NCI-H2227 (cell line): ENCODE results near the gene PIK3CB.

ENCODE experiments used
- DNase-seq: peaks from one replicate; lab custom pipeline; 2025; ENCODE audit not compliant: unreplicated experiment; lab: John Stamatoyannopoulos, UW

The PIK3CB gene

DNA sequence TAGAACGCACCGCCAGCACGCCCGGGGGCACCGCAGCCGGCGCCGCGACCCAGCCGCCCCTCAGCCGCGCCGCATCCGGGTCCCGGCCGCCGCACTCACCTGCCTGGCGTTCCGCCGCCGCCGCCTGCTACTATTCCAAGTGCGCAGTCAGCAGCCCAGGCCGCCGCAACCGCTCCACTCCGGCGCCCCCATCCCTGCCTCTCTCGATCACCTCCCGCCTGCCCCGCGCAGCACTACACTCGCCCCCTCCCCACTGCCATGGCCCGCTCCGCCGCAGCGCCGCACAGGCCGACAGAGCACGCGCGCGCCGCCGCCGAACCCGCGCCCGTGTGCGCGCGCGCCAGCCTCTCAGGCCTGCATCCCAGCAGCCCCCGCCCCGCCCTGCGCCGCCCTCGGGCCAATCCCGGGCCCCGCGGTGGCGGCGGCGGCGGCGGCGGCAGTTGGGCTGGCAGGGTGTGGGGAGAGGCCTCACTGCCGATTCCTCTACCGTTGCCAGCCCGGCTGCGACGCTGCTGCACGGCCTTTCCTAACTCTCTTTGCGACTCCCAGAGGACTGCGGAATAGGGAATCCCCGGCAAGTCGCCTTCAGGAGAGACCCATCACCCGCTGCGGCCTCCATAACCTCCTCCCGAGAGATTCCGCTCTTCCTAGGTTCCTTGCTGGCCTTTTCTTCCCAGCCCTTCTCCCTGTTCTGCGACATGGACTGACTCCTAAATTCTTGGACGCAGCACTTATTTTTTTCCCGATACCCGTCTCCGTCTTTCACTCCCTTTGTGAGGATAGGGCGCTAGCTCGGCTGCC is at the start of gene PIK3CB:
PIK3CB (minus strand) TSS at position 333 of the 801 bp plus-strand sequence. CDS start 75,585 bp downstream, outside the sequence.
- DNase-seq = peak; percentile 91

- no peak for DNase-seq
Observed at GRCh38 chr3:138881233-138881632, 46.5 kb upstream of the PIK3CB start.

GRCh38 chr3:138879541-138880380 is 45.0 kb upstream of the PIK3CB start:
- DNase-seq = no peak

DNA sequence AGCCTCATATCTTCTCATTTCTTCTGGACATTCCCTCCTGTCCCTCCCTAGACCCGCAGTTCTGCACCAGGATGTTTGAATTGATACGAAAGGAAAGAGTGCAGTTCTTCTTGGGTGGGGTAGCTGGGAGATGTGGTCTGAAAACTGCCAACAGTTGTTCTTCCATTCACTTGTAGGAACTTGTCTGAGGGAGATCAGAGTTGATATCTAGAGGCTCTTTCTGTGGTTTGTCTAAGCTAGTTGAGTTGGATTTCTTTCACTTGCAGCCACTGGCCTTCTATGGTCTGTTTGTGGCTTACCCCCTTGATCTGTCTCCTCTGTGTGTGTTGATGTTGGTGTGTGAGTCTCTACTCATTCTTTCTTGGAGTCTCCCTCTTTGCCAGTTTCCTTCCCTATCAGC is 42.5 kb upstream of the PIK3CB start:
- no peak for DNase-seq

GRCh38 chr3:138875754-138876664 is 41.3 kb upstream of the PIK3CB start:
- DNase-seq = no peak

DNA sequence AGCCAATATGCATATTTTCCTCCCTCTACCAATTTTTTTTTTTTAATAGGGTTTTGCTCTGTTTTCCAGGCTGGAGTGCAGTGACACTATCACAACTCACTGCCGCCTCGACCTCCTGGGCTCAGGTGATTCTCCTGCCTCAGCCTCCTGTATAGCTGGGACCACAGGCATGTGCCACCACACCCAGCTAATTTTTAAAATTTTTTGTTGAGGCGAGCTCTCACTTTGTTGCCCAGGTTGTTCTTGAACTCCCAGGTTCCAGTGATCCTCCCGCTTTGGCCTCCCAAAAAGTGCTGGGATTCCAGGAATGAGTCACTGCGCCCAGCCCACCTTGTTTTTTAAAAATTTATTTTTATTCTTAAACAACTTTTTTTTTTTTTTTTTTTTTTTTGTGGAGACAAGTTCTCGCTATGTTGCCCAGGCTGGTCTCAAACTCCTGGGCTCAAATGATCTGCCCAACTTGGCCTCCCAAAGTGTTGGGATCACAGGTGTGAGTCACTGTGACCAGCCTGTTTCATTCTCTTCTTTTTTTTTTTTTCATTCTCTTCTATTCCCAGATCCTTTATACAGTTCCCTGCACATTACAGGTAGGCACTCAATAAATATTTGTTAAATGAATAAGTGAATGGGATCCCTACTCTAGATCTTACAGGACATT is 40.5 kb upstream of the PIK3CB start:
- no peak for DNase-seq

- no peak for DNase-seq
Observed at GRCh38 chr3:138873471-138874278, 38.9 kb upstream of the PIK3CB start.

- DNase-seq = no peak
Observed at GRCh38 chr3:138872632-138873031, 37.9 kb upstream of the PIK3CB start.

GRCh38 chr3:138867996-138868395 is 33.3 kb upstream of the PIK3CB start:
- no peak for DNase-seq

DNA sequence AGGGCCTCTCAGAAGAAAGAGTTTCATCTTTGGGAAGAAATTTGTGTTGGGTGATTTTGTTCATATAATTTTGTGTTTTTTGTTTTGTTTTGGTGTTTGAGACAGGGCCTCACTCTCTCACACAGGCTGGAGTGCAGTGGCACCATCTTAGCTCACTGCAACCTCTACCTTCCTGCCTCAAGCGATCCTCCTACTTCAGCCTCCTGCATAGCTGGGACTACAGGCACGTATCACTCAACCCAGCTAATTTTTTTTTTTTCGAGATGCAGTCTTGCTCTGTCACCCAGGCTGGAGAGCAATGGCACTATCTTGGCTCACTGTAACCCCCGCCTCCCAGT is 29.0 kb upstream of the PIK3CB start:
- no peak for DNase-seq

DNA sequence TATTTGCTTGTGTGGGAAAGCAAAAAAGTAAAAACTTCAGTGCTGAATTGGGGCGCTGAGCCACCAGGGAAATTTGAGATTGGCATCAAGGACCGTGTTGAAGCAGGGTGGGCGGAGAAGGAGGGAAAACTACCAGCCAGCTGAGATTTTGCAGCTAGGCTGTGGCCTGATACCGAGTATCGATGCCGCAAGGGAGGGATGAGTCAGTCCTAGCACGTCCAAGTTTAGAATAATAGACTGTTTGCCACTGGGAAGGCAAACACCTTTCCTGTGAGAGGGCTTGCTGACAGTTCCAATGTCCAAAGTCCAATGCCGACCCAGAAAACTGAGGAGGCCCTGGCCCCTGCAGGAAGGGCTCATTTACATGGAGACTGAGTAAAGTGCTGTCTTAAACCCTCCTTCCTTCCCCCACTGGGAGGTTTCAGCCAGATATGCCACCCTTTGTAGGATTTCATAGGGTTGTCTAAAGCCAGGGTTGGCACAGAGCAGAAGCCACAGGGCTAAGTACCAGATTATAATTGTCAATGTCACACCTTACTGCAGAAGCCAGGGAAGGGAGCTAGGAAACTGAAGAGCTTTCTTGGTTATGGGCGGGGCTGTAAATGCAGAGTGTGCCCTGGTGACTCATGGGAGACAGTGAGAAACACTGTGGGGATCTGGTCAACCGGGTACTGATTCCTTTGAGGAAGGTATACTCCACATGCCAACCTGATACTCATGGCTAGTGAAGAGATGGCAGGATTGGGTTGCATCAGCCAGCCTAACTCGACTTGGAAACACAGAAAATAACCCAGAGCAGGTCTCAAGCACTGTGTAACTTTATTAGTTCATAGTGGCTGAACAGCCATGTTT is 28.4 kb upstream of the PIK3CB start:
- peak; percentile 19 for DNase-seq

- DNase-seq = no peak
Observed at GRCh38 chr3:138862531-138862923, 27.8 kb upstream of the PIK3CB start.

DNA sequence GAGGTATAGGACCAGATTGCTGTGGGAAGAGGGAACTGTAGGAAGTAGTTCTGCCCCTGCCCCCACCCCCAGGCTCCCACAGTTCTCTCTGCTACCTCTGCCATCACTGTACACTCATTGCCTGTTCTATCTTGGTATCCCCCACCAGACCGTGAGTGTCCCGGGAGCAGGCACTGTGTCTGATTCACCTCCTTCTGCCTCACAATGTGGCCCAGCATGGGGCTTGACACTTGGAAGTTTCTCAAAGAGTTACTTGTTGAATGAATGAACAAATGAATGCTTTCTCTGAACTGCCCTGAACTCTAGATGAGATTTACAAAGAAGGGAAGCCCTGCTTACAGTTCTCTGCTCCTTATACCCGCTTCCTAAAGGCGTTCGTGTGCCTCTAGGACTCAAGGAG is 27.1 kb upstream of the PIK3CB start:
- no peak for DNase-seq

DNA sequence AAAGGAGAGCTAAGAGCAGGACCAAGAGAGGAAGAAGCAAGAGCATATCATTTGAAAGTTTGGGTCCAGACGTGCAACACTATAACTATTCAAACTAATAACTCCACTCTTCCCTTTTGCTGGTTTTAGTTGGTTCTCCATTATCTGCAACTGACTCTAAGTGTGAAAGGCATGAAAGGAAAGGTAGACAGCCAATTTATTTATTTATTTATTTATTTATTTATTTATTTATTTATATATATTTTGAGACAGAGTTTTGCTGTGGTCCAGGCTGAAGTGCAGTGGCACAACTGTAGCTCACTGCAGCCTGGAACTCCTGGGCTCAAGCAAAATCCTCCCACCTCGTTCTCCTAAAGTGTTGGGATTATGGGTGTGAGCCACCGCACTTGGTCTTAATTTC is 22.1 kb upstream of the PIK3CB start:
- no peak for DNase-seq

DNA sequence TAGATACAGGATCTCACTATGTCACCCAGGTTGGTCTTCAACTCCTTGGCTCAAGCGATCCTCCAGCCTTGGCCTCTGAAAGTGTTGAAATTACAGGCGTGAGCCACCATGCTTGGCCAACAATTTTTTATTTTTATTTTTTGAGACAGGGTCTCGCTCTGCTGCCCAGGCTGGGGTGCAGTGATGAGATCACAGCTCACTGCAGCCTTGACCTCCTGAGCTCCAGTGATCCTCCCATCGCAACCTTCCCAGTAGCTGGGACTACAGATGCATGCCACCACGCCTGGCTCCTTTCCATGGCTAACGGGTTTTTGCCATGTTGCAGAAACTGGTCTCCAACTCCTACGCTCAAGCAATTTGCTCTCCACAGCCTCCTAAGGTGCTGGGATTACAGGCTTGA is 20.2 kb upstream of the PIK3CB start:
- DNase-seq = no peak

GRCh38 chr3:138854204-138854603 is 19.5 kb upstream of the PIK3CB start:
- no peak for DNase-seq

DNA sequence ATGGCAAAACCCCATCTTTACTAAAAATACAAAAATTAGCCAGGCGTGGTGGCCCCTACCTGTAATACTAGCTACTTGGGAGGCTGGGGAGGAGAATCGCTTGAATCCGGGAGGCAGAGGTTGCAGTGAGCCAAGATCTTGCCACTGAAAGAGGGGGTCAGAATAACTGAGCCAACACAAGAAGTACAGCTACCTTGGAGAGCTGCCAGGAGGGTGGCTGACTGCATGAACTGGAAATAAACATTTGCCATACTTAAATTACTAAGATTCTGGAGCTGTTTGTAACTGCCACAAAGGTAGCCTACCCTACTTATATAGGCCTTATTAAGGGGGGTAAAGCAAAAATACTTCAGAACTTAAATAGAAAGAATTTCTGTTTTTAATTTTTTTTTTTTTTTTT is 15.4 kb upstream of the PIK3CB start:
- DNase-seq = no peak

DNA sequence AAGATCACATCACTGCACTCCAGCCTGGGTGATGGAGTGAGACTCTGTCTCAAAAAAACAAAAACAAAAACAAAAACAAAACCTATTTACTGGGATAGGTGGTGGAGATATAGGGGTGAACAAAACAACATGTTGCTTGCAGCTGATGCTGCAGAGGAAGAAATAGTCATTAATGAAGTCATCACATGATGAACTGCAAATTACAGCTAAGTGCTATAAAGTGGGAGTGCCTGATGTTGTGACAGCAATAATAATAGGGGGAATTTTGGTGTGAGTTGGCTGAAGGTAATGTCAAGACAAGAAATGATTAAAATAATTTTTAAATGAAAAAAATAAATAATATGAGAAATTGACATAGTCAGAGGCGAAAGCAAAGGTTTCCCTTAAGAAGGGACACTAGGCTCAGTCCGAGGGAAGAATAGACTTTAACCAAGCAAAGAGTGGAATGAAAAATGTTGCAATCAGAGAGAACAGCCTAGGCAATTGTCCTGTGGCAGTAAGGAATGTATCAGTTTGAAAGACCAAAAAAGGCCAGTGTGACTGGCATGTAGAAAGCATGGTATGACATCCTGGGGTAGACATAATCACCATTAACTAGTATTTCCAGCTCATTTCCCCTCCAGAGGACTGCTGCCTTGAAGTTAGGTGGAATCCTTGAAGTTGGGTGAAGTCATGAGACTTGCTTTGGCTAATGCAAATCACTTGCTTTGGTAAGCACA is 14.7 kb upstream of the PIK3CB start:
- no peak for DNase-seq
